SIG-M5 treated with dmso at 0.1 percent for 504 hours (cell line): Measurements from ENCODE around the gene CAPRIN2.

Source experiments
- DNase-seq: peaks from one replicate; lab custom pipeline; 2025; ENCODE audit not compliant: unreplicated experiment; lab: John Stamatoyannopoulos, UW

The CAPRIN2 gene, protein sequence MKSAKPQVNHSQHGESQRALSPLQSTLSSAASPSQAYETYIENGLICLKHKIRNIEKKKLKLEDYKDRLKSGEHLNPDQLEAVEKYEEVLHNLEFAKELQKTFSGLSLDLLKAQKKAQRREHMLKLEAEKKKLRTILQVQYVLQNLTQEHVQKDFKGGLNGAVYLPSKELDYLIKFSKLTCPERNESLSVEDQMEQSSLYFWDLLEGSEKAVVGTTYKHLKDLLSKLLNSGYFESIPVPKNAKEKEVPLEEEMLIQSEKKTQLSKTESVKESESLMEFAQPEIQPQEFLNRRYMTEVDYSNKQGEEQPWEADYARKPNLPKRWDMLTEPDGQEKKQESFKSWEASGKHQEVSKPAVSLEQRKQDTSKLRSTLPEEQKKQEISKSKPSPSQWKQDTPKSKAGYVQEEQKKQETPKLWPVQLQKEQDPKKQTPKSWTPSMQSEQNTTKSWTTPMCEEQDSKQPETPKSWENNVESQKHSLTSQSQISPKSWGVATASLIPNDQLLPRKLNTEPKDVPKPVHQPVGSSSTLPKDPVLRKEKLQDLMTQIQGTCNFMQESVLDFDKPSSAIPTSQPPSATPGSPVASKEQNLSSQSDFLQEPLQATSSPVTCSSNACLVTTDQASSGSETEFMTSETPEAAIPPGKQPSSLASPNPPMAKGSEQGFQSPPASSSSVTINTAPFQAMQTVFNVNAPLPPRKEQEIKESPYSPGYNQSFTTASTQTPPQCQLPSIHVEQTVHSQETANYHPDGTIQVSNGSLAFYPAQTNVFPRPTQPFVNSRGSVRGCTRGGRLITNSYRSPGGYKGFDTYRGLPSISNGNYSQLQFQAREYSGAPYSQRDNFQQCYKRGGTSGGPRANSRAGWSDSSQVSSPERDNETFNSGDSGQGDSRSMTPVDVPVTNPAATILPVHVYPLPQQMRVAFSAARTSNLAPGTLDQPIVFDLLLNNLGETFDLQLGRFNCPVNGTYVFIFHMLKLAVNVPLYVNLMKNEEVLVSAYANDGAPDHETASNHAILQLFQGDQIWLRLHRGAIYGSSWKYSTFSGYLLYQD

DNA sequence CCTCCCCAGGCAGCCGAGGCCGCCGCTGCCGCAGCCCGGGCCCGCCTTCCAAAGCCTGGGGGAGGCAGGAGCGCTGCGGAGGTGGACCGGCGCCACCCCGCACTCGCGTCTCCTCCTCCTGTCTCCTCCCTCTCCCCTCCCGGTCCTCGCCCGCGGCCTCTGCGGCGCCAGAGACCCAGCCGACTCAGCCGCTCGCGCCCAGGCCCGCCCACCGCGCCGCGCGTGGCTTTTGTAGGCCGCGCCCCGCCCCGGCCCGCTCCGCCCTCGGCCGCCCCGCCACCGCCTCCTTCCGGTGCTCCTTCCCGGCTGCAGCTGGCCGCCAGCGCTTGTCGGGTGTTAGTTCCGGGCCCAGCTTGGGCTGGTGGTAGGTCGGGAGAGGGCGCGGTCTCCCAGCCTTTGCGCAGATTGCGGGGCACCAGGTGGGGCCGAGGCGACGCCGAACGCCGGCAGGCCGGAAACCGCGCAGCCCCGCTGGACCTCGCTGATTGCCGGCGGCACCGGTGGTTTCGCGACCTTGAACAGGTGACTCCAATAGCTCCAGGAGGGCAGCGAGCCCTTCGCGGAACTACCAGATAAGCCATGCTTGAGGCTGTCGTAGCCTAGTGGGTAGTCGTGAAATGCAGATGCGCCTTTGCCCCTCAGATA, at the start of gene CAPRIN2:
Gene CAPRIN2, minus strand, starts transcription at position 202 of the 645 bp plus-strand sequence. CDS start 1,431 bp downstream, outside the sequence.
- DNase-seq, result peak; percentile 87

DNA sequence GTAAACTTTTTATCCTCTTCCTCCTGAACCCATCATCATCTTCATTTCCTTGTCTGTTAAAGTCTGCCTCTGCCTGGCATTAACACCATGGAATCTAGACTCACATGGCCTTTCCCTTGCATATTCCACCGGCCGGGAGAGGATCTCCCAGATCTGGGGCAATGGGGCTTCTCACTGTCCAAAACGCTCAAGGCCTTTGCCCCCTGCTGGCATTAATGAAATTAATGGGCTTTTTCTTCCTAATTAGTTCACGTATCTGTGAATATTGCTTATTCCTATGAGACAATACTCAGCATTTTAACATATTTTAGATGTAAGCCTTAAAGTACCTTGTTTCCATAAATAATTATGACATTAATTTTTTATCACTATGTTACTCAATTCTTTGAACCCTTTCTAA, 42.9 kb upstream of the CAPRIN2 start:
- no peak for DNase-seq

DNA sequence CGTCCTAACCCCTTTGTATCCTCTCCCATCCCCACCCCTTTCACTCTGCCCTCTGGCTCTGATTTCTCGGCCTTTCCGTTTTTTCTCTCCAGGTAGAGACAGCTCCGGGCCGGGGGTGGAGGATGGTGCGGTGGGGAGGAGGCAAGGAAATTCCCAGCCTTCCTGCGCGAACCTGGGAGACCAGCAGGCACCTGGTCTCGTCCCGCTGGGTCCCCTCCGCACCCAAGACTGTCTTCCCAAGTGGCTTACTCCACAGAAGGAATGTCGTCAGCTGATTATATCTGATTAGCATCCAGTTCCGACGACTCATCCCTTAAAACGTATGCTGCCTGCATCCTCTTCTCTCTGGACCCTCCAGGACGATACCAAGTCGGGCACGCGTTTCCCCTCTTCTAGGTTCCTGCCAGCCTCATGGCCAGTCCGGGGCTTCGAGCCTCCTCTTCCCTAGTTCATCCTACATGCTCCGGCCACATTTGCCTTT, 42.2 kb upstream of the CAPRIN2 start:
- no peak for DNase-seq

DNA sequence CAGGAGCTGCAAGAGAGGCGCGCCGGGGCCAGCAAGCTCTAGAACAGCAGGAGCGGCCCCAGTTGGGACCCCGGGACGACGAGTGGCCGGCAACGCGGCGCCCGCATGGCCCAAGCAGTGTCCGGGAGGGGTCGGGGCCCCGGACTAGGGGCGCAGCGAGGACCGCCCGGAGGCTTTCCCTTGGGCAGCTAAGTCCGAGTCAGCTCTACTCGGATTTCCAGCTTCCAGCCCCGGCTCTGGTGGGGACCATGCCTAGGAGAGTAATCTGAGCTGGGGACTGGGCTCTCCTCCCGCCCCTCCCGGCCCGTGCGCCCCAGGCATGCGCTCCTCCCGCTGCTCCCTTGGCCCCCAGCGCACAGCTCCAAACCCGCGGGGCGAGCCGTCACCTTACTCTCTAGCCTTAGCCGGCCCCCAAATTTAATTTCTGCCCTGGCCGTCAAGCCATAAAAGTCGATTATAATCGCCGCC, 41.6 kb upstream of the CAPRIN2 start:
- no peak for DNase-seq

DNA sequence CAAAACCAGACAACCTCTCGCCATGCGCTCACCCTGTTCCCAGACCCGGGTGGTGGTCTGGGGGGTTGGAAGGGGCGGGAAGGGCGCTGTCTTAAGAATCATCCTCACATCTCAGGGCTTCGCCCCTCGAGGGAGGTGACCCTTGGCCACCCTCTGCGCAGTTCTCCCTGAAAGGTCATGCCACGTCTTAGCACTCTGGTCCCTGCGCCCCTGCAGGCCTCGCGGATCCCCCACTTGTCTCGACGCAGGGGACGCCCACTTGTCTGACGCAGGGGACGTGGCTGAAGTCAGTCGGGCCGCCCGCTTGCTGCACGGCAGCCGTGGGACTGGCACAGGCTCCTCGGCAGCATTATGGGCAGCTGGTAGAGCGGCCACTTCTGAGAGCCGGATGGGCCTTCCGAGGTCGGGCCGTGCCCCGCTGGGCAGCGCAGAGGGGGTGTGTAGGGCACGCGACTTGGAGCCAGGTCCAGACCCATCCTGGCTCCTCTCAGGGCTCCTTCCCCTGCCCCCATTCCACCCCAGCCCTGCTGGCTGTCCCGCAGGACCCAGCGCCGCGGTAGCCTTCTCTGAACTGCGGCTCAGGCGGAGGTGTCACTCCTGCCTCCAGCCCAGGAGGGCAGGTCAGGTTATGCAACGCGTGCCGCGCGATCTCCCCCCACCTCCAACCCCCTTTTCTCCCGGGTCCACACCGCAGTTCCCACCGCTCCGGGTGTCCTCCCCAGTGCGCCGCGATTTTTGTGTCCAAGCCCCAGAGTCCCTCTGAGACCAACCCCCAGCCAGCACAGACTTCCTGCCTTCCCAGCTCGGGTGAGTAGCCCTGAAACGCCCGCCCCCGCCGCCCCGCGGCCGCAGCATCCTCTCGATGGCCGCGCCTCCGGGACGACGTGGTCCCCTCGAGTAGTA, 40.9 kb upstream of the CAPRIN2 start:
- peak; percentile 75 for DNase-seq

DNA sequence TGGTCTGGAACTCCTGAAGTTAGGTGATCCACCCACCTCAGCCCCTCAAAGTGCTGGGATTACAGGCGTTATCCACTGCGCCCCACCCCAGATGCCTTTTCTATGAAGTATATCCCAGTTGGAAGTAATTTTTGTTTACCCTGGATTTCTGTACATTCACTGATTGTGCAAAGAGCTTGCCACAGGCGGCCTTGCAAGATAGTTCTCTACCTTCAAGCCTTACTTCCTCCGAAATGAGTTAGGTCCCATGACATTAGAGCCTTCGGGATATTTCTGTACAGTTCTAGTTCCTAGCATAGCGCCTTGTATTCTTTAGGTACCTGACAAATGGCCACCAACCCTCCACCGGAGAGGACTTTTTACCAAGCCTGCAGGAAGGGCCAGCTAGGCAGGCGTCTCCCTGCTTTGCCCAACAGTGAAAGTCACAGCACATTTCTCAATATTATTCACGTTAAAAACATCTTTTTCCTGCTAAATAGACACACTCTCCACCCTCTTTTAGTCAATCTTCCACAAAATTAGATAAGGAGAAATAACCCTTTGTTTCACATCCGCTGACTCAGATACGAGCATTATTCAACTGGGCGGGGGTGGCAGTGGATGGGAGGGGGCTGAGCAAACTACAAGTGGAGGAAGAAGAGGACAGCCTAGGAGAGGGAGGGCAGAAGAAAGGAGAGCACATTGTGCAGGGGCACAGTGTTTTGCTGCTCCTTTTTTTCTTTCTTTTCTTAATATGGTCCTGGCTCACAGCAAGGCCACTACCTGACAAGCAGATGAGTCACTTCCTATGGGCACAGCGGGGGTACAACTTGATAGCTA, 40.0 kb upstream of the CAPRIN2 start:
- peak; percentile 95 for DNase-seq

DNA sequence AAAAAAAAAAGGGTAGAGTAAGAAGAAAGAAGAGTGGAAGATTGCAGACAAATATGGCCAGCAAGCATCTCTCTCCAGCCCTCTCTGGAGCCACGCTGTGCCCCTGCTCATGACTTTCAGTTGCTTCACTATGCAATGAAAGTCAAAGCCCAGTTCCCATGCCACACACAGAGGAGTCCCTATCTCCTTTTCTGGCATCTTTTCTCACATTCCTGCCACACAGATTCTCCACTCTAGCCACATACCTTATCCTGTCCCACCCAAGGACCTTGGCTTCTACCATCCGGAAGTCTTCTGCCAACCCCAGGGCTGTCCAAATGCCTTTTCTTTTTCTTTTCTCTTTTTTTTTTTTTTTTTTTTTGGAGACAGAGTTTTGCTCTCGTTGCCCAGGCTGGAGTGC, 39.3 kb upstream of the CAPRIN2 start:
- no peak for DNase-seq

DNA sequence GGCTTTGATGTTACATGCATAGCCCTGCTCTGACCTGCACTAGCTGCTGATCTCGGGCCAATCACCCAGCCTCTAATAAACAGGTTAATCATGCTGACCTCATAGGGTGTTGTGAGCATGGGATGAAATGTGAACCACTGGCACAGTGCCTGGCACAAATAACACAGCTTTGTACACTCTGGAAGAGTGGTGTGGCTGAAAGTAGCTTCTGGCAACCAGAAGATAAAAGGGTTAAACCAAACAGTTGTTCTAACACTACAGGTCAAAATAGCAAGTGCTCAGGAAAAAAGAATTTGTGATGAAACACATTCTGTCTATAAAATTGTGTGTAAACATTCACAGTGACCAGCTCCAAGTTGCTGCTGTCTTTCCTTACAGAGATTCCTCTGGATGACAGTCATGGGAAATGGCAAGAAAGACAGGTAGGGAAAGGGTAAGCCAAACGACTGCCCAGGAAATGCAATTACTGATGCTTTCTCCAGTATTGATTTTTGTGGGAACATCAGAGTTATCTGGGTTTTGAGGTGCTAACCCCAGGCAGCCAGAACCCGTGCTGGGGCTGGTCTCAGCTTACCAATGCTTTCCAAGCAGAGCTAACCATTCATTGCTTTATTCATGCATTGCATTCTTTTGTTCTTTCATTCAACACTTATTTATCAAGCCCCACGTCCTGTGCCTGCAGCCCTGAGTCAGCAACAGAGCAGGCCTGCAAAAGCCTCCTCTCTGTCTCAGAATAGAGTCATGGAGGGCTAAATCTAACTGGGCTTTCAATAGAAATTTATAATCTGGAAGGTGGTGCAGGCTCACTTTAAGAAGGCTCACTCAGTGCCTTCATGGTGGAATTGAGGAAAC, 38.1 kb upstream of the CAPRIN2 start:
- no peak for DNase-seq

DNA sequence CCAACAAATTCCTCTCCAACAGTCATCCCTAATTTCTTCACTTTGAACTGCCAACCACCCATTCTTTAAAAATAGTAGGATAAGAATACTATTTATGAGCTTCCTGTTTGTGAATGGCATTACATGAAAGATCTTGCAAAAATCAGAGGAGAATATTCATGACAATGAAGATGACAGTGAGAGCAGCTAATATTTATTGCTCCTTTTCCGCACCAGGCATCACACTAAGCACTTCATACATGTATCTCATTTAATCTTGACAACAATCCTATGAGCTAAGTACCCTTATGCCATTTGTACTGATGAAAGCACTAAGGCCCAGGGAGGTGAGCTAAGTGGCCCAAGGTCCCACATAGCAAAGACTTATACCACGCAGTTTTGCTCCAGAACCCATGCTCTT, 37.3 kb upstream of the CAPRIN2 start:
- DNase-seq, result no peak

DNA sequence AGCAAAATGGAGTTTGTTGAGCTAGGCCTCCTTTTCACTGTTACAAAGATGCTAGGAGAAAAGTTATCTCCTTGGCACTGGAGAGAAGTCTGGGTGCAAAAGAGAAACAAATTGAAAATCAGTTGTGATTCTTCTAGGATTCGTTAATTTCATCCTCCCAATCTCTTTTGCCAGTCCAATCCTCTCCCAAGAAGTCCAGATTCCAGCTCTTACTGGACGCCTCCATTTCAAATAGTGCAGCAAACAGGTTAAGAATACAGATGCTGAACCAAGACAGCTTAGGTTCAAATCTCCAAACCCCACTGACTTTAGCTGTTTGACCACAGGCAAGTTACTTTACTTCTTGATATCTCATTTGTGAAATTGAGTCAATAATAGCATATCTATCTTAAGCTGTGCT, 34.0 kb upstream of the CAPRIN2 start:
- DNase-seq, result no peak

DNA sequence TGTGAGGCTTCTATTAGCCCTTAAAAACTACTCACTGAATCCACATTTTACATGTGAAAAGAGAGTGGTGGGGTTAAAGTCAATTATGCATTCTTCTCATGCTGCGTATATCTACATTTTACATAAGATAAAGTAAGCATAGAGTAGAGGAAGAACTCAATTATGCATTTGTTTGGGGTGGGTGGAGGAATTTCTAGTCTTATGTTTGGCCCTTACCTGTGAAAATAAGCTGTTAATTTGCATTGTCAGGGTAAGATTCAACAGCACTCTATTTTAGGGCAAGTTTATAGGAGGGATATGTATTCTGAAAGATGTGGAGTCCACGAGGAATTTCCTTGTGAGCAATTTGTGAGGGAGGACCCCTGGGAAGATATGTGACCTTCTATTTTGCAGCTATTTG, 30.9 kb upstream of the CAPRIN2 start:
- DNase-seq, result no peak

DNA sequence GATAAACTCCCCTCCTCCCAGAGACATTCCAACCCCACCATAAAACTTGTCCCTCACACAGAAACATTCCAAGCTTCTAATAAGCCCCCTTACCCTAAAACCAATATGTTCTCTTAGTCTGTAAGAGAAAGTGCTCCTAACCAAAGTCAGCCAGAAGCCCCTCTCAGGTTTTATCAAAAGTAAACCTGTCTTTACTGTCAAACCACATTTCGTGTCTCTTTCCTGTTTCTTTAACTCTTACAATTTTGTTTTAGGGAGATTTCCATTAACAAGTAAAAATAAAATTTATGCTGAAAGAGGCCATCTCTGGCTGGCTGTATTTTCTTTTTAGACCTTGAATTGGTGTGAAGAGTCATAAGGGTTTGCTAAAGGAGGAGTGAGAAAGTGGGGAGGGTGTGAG, 29.8 kb upstream of the CAPRIN2 start:
- no peak for DNase-seq

DNA sequence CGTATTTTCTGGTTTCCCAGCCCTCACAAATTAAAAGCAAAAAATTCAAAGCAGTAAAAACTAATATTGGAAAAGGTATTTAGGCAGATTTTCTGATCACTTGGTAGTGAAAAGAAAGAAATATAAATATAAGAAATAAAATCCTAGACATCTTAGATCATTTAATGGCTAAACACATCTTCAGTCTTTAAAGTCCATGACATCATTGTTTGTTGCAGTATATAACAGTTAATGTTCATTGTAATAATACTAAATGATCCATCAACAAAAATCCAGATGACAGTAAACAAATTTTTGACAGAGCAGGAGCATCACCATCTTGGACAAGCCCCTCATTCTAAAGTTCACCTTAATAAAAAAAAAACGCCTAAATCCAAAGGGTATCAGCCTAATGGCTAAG, 29.2 kb upstream of the CAPRIN2 start:
- DNase-seq, result no peak

DNA sequence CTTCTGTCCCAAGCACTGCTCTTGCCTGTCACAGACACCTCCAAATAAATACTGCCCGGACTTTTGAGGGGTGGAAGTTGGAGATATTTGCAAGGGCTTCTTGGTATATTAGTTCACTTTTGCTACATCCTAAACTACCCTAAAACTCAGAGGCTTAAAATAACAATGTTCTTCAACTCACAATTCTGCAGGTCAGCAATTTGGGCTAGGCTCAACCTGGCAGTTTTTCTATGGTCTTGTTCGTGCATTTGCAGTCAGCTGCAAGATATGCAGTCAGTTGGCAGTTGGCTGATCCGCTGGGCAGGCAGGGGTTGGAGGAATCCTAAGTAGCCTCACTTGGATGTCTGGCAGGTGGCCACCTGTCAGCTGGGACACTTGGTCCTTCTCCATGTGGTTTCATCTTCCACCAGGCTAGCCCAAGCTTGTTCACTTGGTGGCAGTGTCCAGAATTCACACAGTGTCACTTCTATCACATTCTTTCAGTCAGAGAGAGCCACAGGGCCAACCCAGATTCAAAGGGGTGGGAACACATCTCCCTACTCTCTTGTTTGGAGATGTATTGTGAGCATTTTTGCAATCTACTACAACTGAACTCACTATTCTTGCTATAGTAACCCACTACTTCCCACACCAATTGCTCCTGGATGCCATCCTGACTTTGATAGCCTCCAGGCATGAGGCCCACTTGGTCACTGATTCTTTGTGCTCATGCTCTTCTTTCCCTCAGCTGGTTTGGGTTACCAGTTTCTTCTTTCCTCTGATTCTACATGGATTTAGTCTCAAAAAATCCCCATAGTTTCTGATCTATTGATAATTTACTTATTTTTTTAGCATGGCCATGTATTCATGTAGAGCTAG, 27.8 kb upstream of the CAPRIN2 start:
- no peak for DNase-seq

DNA sequence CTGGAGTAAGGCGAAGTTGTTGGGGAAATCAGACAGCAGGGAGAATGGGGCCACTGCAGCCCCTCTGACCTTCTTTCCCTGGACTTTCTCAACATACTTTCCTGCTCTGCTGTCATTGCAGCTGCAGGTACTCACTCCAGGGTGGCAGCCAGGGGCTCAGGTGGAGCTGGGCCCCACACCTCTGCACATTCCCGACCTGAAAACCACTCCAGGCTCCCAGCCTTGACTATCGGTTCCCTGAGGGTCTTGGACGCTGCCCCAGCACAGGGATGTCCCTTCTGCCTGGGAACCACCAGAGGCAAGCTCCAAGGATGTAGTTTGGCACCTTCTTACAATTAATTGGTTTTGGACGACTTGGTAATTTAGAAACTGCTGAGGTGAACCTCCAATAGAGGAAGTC, 24.8 kb upstream of the CAPRIN2 start:
- DNase-seq, result no peak

DNA sequence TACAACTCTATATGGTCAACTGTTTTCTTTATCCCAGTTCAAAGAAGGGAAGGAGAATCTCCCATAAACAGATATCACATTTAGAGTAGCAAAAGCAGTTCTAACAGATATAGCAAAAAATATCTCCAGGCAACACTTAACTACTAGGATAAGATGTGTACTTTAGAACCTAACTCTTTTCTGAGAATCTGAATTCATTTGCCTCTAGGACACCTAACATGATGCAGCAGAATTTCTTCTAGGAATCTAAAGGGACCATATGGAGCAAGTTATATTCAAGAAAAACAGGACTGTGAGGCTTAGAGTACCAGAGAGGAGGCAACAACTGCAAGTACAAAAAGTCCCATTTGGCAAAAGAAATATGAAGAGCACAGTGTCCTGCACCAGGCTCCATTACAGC, 24.4 kb upstream of the CAPRIN2 start:
- DNase-seq, result no peak

DNA sequence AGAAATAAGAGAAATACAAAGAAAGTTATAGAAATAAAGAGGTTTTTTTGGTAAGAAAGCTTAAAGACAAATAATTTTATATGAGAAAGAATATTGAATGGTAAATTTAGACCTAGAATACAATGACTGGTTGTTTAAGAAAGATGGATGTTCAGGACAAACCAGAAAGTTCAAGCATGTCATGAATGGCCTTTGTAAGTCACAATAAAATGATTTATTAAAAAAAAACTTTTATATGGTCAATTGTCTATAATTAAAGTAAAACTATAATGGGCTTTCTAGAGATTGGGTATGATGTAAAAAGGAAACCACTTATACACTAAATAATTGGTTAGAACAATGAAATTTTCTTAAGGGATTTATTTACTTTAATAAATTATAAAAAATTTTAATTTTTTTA, 19.8 kb upstream of the CAPRIN2 start:
- DNase-seq, result no peak
